22Rv1 (cell line): ENCODE data around the gene CADM1.

ENCODE experiments used
- ZFX ChIP-seq: fragments of 450-650 bp; IDR thresholded peaks from 2 replicates; pipeline ENCODE4 v1.6.1; 2017; ENCODE audit warnings: antibody characterized with exemption, borderline replicate concordance
- TF ChIP-seq, protein P1 (sequence below): fragments of 450-650 bp; IDR thresholded peaks from 2 replicates; pipeline ENCODE4 v1.5.1; 2017; ENCODE audit warnings: mild to moderate bottlenecking

DNA sequence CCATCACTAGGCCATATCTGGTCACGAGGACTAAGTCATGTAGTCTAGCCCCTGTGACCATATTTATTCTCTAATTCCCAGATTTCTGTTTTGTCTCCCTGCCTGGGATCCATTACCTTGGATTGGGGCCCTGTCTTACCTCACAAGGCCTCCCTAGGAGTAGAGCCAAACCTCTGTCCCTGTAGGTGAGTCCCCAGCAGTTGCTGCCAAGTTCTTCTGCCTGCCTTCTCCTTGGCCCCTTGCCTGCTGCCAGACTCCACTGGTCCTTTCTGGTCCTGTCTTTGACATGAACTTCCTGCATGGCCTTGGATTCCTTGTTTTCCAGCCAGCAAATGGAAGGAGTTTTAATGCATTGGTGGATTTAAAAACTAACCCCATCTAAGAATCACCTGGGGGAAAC lies 35.6 kb upstream of the CADM1 start:
- TF ChIP-seq, protein P1, sequence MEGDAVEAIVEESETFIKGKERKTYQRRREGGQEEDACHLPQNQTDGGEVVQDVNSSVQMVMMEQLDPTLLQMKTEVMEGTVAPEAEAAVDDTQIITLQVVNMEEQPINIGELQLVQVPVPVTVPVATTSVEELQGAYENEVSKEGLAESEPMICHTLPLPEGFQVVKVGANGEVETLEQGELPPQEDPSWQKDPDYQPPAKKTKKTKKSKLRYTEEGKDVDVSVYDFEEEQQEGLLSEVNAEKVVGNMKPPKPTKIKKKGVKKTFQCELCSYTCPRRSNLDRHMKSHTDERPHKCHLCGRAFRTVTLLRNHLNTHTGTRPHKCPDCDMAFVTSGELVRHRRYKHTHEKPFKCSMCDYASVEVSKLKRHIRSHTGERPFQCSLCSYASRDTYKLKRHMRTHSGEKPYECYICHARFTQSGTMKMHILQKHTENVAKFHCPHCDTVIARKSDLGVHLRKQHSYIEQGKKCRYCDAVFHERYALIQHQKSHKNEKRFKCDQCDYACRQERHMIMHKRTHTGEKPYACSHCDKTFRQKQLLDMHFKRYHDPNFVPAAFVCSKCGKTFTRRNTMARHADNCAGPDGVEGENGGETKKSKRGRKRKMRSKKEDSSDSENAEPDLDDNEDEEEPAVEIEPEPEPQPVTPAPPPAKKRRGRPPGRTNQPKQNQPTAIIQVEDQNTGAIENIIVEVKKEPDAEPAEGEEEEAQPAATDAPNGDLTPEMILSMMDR, result no peak
- no peak for TF ChIP-seq ZFX
